EH (cell line): ENCODE results near the gene PRM2.
A peak's percentile ranks its signal among the peaks of the same experiment; 100 is the strongest.
"Not testable (repeated sequence)": the region's sequence is repeated elsewhere in the genome, so short reads cannot be mapped to it uniquely, and the experiment has no call there.

Experiments
- DNase-seq: peaks from one replicate; pipeline ENCODE4 v3.0.0-alpha.2; 2015; ENCODE audit warnings: low read depth

Gene PRM2

DNA sequence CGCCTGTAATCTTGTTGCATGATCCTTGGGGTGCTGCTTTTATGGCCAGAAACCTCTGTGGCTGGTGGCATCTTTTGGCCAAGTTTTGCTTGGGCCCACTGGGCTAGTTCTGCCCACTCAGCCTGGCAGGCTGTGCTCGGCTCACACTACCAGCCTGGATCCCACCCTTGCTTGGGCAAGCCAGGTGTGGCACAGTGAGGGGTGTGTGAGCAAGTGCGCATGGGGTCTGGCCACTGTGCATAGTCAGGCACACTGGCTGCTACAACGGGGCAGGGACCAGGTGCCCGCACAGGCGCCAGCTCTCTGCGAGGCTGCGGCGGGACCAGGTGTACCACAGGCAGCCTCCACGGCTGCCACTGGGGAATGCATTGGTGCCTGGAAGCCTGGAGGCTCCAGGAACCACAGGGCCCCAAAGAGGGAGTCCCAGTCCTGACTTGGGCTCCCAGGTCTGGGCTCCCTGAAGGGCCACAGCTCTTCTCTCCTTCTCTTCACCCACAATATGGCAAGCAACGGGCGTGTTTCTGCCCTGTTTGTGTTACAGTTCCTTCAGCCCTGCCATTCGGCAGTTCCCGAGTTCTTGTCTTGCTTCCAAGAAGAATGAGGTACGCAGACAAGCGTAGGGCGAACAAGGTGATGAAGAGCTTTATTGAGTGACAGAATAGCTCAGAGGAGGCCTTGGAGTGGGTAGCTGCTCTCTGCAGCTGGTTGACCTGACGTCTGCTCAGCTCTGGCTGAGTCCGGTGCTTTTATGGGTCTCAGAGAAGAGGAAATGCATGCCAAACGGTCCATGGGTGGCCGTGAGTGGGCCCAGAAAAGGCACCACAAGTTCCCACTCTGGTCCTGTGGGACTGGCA, 31.6 kb upstream of the PRM2 start:
- DNase-seq: no peak

DNA sequence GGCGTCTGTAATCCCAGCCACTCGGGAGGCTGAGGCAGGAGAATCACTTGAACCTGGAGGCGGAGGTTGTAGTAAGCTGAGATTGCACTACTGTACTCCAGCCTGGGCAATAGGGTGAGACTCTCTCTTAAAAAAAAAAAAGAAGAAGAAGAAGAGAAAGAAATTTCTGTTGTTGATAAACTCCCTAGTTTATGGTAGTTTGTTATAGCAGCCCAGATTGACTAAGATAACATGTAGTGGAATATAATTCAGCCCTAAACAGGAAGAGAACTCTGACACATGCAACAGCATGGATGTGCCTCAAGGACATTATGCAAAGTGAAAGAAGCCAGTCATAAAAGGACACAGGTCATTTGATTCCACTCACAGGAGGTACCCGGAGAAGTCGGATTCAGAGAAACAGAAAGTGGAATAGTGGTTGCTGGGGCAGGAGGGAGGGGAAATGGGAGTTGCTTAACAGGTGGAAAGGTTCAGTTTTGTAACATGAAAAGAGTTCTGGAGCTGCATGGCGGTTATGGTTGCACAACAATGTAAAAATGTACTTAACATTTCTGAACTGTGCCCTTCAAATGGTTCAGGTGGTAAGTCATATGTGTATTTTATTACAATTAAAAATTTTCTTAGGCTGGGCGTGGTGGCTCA, 30.8 kb upstream of the PRM2 start:
- no peak for DNase-seq

DNA sequence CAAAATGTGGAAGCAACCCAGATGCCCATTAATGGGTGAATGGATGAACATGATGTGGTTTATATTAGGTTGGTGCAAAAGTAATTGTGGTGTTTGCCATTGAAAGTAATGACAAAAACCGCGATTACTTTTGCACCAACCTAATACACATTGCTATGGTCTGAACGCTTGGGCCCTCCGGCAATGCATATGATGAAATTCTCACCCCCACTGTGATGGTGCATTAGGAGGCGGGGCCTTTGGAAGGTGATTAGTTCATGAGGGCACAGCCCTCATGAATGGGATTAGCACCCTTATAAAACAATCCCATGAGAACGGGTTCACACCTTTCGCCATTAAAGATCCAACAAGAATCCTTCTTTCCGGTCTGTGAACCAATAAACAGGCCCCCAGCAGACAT, 30.1 kb upstream of the PRM2 start:
- no peak for DNase-seq

DNA sequence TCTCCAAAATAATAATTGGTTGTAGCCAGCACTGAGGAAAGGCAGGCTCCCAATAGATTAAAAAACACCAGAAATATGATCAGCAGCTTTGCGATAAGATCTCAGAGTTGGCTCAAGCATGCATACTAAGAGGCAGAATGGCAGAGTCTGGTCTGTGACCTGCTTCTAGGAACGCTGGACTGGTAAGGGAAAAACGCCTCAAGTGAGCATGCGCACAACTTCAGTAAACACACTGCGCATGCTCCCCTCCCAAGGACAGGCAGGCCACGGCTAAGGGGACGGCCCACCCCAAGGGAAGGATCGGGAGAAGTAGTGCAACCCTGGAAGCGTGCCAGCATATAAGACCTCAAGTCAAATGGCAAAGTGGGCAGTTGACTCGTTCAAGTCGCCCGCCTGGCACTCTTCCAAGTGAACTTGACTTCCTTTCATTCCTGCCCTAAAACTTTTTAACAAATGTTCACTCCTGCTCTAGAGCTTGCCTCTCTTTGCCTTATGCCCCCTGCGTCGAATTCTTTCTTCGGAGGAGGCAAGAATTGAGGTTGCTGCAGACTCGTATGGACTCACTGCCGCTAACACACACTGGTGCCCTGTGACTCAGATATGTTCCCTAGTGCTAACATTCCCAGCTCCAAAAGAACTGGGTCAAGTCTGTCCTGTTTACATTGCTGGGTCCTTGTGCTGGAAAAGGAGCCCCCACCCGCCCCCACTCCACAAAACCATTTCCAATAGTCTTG, 27.3 kb upstream of the PRM2 start:
- DNase-seq: no peak

DNA sequence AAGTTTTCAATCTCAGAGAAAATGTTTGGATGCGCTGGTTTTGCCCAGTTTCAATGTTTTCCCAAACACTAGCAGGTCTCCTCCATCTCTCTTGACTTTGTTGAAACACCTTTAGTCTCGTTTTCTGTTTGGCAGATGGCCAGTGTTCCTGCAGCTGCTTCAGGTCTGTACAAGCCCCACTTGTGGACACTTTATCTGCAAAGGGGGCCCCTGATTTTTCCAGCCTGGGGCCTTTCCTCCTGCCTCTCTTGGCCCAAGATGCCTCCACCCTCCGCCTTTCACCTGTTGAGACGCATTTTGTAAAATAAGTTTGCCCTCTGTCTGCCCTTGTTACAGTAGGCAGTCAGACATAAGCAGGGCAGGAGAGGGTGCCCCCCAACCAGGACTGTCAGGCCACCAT, 26.7 kb upstream of the PRM2 start:
- no peak for DNase-seq

DNA sequence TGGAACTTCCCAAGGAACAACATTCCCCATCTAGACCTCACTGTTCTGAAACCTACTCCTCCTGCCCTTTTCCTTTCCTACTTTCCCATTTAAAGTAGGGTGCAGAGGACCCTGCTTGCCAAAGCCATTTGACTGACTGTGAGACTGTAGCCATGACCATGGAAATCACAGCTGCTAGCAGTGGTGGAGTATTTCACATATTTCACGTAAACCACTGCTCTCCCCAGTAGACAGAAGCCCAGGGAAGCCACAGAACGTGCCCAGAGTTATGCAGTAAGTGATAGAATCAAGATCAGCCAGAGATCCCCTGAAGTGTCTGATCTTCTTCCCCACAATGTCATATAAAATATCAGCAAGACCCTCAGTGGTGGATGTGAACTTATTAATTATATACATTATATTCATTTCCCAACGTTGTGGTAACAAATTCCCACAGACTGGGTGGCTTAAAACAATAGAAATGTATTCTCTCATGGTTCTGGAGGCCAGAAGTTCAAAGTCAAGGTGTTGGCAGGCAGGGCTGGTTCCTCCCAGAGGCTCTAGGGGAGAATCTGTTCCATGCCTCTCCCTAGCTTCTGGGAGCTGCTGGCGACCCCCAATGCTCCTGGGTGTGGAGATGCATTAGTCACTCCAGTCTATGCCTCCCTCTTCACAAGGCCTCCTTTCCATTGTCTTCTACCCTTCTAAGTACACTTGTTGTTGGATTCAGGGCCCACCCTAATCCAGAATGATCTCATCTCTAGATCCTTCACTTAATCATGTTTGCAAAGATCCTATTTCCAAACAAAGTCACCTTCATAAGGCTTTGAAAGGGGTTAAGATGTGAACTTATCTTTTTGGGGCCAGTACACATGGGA, 25.6 kb upstream of the PRM2 start:
- no peak for DNase-seq

DNA sequence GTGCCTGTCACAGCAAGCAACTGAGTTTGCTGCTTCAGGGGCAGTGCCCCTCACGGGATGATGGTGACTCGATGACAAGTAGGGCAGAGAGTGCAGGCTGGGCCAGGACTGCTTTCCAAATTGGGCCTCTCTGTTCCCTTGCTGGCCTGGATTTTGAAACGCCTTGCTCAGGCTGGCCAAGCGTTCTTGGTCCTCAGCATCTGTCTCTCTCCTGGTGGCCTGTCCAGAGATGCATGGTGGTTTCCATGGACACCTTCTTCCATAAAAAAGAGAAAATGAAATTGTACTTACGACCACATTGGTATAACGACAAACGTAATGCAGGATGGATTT, 24.2 kb upstream of the PRM2 start:
- DNase-seq: no peak

DNA sequence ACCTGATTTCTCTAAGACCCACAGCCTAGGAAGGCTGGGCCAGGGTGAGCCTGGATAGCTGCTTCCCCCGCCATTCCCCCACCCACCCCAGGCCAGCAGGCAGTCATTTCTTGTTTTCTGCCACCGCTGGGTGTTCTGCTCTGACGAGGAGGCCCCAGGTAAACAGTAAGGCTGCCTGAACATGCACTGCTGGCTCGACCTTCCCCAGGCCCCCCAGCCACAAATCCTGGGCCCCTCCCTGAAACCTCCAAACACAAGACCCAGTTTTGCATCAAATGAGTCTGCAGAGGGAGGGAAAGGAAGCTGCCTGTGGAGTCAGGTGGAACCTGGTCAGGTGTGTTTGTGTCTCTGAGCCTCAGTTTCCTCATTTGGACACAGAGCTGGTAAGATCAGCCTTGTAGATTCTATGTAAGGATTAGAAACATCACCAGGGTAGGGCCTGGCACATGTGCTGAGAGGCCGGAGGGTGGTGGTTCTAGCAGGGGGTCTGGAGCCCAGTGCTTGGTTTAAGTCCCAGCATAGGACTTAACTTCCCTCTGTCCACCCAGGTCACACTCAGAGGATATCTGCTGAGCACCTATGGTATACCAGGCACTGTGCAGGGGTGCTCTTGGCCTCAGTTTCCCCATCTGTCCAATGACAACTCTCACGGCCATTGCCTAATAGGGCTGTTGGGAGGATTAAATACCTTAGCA, 23.7 kb upstream of the PRM2 start:
- no peak for DNase-seq

DNA sequence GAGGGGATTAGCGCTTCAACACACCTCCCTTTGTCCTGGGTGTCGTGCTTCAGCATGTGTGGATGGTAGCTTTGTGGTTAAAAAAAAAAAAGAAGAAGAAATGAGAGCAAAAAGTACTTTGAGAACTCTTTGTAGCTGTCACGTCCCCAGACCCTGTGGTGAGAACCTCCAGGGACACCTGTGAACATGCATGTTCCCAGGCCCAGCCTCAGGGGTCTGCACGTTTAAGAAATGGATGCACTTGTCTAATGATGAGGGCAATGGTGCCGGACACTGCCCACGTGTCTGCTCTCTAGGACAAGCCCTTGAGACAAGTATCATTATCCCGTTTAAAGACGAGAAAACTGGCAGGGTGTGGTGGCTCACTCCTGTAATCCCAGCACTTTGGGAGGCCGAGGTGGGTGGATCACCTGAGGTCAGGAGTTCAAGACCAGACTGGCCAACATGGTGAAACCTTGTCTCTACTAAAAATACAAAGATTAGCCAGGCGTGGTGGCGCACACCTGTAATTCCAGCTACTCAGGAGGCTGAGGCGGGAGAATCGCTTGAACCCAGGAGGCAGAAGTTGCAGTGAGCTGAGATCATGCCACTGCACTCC, 22.8 kb upstream of the PRM2 start:
- DNase-seq: not testable (repeated sequence)

DNA sequence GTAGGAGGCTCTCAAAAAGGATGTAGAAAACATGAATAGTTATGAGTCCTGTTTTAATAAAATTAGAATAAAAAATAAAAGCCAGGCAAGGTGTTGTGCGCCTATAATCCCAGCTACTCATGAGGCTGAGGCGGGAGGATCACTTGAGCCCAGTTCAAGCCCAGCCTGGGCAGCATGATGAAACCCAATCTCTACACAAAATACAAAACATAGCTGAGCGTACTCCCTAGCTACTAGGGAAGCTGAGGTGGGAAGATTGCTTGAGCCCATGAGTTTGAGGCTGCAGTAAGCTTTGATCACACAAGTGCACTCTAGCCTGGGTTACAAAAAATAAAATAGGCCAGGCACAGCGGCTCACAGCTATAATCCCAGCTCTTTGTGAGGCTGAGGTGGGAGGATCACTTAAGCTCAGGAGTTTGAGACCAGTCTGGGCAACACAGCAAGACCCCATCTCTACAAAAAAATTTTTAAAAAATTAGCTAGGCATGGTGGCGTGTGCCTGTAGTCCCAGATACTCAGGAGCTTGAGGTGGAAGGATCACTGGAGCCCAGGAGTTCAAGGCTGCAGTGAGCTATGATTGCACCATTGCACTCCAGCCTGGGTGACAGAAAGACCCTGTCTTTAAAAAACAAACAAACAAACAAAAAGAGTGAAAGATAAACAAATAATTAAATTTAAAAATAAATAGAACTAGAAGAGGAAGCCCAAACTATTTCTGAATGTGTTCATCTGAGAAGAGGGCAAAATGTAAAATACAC, 22.0 kb upstream of the PRM2 start:
- no peak for DNase-seq

DNA sequence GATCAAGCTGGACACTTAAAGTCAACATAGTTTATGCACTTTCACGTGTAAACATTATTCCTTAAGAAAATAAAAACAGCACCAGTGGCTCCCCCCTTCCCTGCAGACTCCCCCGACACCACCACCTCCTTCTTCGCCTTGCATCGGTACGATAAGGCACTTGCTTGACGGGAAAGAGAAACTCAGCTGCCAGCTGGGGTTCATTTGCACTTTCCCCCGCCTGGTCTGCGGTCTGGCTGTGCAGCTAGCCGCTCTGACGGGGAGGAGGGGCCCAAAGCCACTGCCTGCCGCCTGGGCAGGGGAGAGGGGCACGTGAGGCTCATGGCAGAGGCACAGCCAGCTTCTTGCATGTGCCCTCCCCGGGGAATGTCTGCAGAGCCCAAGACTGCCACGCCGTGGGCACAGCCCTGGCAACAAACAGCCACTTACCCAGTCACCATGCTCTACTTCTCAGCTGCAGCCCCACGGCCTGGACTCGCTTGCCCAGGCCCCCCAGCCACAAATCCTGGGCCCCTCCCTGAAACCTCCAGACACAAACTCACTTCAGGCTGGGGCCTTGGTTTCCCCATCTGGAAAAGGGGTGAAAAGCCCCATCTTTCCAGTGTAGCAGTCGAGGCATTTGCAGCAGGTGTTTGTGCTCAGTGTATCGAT, 21.3 kb upstream of the PRM2 start:
- peak; percentile 63 for DNase-seq

DNA sequence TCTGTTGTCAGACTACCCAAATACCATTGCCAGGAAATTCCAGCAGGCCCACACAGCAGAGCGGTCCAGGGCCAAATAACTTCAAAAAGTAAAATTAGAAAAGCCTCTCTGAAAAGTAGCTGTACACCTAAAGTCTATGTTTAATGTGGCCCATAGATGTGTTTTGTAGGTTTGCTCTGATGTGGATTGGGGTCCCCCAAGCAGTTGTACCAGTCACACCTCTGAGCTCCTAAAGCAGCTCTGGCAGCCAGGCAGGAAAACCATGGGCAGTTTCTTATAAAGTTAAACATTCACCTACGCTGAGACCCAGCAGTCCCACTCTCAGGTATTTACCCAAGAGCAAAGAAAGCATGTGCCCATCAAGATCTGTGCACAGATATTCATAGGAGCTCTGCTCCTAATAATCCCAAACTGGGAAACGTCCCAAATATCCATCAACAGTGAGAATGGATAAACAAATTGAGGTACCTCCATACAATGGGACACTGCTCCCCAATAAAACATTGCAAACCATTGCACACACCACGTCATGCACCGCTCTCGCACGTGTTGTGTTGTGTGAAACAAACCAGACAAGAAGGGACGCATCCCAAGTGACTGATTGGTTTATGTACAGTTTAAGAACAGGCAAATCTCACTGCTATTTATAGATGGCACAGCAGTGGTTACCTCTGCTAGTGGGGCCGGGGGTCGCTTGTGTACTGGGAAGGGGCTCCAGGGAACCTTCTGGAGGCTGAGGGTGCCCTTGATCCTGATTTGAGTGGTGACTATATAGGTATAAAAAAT, 20.6 kb upstream of the PRM2 start:
- no peak for DNase-seq

DNA sequence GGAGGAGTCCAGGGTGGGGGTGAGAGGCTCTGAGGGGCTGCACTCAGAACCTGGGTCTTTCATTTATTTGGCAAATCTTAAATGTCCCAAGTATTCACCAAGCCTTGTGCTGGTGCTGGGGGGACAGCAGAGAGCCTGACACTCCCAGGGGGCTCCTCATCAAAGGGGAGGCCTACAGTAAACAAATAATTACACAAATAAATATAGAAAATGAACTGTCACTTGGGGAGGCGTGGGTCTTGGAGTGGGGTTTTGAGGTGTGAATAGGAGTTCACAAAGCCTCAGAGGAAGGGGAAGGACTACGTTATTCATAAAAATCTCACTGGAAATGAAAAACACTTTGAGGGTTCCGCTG, 20.0 kb upstream of the PRM2 start:
- no peak for DNase-seq

DNA sequence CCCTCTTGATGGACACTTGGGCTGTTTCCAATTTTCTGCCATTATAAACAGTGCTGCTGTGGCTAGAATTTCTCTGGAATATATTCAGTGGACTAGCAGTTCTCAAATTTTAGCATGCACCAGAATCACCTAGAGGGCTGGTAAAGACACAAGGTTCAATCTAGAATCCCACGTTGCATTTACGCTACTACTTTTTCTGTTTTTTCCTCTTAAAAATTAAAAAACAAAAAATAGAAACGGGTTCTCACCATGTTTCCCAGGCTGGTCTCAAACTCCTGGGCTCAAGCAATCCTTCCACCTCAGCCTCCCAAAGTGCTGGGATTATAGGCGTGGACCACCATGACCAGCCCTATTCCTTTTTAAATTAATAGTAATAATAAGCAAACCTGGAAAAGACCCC, 19.4 kb upstream of the PRM2 start:
- no peak for DNase-seq

DNA sequence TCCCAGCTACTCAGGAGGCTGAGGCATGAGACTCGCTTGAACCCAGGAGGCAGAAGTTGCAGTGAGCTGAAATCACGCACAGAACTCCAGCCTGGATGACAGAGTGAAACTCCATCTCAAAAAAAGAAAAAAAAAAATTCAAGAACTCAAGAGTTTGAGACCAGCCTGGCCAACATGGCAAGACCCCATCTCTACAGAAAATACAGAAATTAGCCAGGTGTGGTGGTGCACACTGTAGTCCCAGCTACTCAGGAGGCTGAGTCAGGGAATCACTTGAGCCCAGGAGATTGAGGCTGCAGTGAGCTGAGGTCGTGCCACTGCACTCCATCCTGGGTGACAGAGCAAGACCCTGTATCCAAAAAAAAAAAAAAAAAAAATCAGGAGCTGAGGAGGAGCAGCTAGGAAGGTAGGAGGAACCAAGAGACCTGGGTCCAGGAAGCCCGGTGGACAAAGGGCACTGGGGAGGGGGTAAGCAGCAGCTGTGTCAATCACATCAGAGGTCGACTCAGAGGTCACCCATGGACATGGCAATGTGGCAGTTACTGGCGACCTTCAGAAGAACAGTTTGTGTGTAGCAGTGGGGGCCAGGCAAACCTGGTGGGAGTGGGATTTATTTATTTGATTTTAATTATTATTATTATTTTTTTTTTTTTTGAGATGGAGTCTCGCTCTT, 15.9 kb upstream of the PRM2 start:
- no peak for DNase-seq

DNA sequence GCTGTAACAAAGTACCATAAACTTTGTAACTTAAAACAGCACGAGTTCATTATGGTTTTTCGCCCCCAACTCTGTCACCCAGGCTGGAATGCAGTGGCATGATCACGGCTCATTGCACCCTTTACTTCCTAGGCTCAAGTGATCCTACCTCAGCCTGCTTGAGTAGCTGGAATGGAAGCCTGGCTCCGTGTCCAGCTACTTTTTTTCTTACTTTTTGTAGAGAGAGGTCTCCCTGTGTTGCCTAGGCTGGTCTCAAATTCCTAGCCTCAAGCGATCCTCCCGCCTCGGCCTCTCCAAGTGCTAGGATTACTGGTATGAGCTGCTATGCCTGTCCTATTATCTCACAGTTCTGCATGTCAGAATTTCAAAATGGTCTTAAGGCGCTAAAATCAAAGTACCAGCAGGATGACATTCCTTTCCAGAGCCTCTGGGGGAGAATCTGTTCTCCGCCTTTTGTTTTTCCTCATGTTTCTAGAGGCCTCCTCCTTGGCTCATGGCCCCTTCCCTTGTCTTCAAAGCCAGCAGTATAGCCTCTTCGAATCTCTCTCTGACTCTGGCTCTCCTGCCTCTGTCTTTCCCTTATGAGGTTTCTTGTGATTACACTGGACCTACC, 14.9 kb upstream of the PRM2 start:
- DNase-seq: no peak

DNA sequence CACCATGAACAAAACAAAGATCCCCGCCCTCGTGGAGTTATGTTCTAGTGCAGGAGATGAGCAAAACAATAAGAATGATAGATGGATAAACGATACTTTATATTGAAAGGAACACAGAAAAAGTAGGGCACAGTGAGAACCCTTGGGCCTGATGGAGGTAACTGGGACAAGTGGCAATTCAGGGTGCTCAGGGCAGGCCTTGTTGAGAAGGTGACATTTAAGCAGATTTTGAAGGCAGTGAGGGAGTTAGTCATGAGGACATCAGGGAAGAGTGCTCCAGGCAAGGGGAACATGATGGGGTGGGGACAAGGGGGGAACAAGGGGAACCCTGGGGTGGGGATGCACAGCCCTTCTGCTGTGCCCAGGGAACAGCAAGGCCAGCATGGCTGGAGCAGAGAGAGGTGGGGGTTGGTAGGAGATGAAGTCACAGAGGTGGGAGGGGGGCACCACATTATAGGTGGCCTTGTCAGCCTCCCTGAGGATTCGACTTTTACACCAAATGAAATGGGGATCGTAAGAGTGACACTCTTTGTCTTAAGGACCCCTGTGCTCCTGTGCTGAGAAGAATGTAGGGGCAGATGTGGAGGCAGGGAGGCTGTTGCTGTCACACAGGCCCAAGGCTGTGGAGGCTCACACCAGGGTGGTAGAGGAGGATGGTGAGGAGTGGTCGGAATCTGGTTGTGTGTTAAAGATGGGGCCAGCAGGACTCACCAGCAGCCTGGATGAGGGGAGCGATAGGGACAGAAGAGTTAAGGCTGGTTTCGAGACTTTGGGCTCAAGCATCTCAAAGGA, 14.0 kb upstream of the PRM2 start:
- DNase-seq: no peak
